Endodermal cell (in vitro differentiated cells): Measurements from ENCODE around the gene ARHGEF28. TPM values are rescaled to one million over a fixed set of nuclear protein-coding genes. Genes with fewer than 3 reads are reported as not detected.

Source experiments
- DNase-seq: peaks from one replicate; pipeline ENCODE4 v3.0.0-alpha.2; 2017
- H3K27ac ChIP-seq: 2 replicates; pipeline ENCODE4 v1.5.1; 2013; ENCODE audit warnings: mild to moderate bottlenecking, low read depth, low read length, moderate library complexity
- H3K27me3 ChIP-seq: 2 replicates; pipeline ENCODE4 v1.6.1; 2013; ENCODE audit warnings: mild to moderate bottlenecking, low read length, moderate library complexity; ENCODE audit not compliant: insufficient read depth, control insufficient read depth, poor library complexity, severe bottlenecking
- H3K36me3 ChIP-seq: 2 replicates; pipeline ENCODE4 v1.7.0; 2013; ENCODE audit warnings: mild to moderate bottlenecking, low read length, moderate library complexity; ENCODE audit not compliant: control insufficient read depth, insufficient read depth
- H3K4me1 ChIP-seq: one replicate; pipeline ENCODE4 v1.7.0; 2013; ENCODE audit warnings: low read length; ENCODE audit not compliant: control insufficient read depth, insufficient read depth
- H3K4me3 ChIP-seq: 2 replicates; pipeline ENCODE4 v1.5.1; 2013; ENCODE audit warnings: mild to moderate bottlenecking, low read length, moderate library complexity
- H3K9ac ChIP-seq: 2 replicates; pipeline ENCODE4 v1.6.1; 2013; ENCODE audit warnings: mild to moderate bottlenecking, low read length, moderate library complexity; ENCODE audit not compliant: poor library complexity, severe bottlenecking; ENCODE audit errors: extremely low read depth
- H3K9me3 ChIP-seq: 2 replicates; pipeline ENCODE4 v1.6.1; 2013; ENCODE audit warnings: mild to moderate bottlenecking, low read length, moderate library complexity; ENCODE audit not compliant: control insufficient read depth
- H3K27ac Mint-ChIP-seq: 2 replicates; pipeline ENCODE4 v1.8.0; 2020; ENCODE audit warnings: mixed read lengths
- H3K27me3 Mint-ChIP-seq: 2 replicates; pipeline ENCODE4 v1.8.0; 2021; ENCODE audit warnings: mild to moderate bottlenecking, mixed read lengths; ENCODE audit not compliant: insufficient read depth
- H3K36me3 Mint-ChIP-seq: 2 replicates; pipeline ENCODE4 v1.8.0; 2020; ENCODE audit warnings: low read depth, mixed read lengths
- H3K4me1 Mint-ChIP-seq: 2 replicates; pipeline ENCODE4 v1.8.0; 2020; ENCODE audit warnings: mixed read lengths
- H3K4me3 Mint-ChIP-seq: 2 replicates; pipeline ENCODE4 v1.8.0; 2020; ENCODE audit warnings: mild to moderate bottlenecking, moderate library complexity, mixed read lengths
- H3K9me3 Mint-ChIP-seq: 2 replicates; pipeline ENCODE4 v1.8.0; 2020; ENCODE audit warnings: mild to moderate bottlenecking, mixed read lengths
- CTCF ChIP-seq: fragments of 200-600 bp; sonication (generic); conservative IDR thresholded peaks from 2 replicates; pipeline ENCODE4 v1.5.0; 2021; ENCODE audit warnings: antibody characterized with exemption, mild to moderate bottlenecking
- WGBS, 2 experiments: methylation state at CpG; one replicate each; pipeline versions ENCODE4 v1.1.5 to v1.1.7; 2013; ENCODE audit warnings: missing lambda C conversion rate in 2 of 2, mixed read lengths in 1 of 2; ENCODE audit not compliant: insufficient coverage in 1 of 2, insufficient read length in 1 of 2; 5-methylcytosine and 5-hydroxymethylcytosine counted together
- total RNA-seq, 2 donors: library from RNA; stranded (reverse); fragmentation: NEBNext Ultra II Directional in 1 of 2; extraction: Animal tissue kit (Norgen Biotek cat#: 25700) in 1 of 2; gene quantifications; 2 replicates in 1 of 2; 3 replicates in 1 of 2; pipeline ENCODE4 v1.2.1, GENCODE V29; 2021

ARHGEF28 gene
- total RNA-seq, 2 donors from 2014 or later: 0.92 to 1.2 TPM

GRCh38 chr5:73945505-73945904 is 319.5 kb downstream of the ARHGEF28 start:
- Histone ChIP-seq H3K27me3 (no peaks in the 10 kb centered on the region), H3K27ac (no peak overlapping the region), H3K4me1 (no peaks in the 10 kb centered on the region), H3K36me3 (no peaks in the 10 kb centered on the region), H3K4me3 (no peak overlapping the region), H3K9ac (no peak overlapping the region), H3K9me3 (peaks cover 7% of the 10 kb centered on the region)
- Mint-ChIP-seq H3K36me3 (no peaks in the 10 kb centered on the region), H3K4me1 (no peaks in the 10 kb centered on the region), H3K27me3 (no peaks in the 10 kb centered on the region), H3K9me3 (no peaks in the 10 kb centered on the region), H3K4me3 (no peak overlapping the region), H3K27ac (no peak overlapping the region)
- DNase-seq: peak; percentile 71
- TF ChIP-seq CTCF: peak; percentile 70
- WGBS, 2 experiments: 91 to 93% methylated on average over 7 of the region's 7 CpGs

- H3K36me3 ChIP-seq: no peaks in the 10 kb centered on the region
- no peak overlapping the region for H3K9ac ChIP-seq
- Mint-ChIP-seq H3K9me3 (no peaks in the 10 kb centered on the region), H3K27ac (no peak overlapping the region), H3K36me3 (no peaks in the 10 kb centered on the region), H3K4me1 (no peaks in the 10 kb centered on the region), H3K27me3 (no peaks in the 10 kb centered on the region), H3K4me3 (no peak overlapping the region)
- no peaks in the 10 kb centered on the region for H3K4me1 ChIP-seq
- H3K27ac ChIP-seq: no peak overlapping the region
- 77 to 83% methylated on average over 4 to 5 of the region's 5 CpGs for WGBS, 2 experiments
- no peak overlapping the region for H3K4me3 ChIP-seq
- no peaks in the 10 kb centered on the region for H3K27me3 ChIP-seq
- TF ChIP-seq CTCF: no peak
- H3K9me3 ChIP-seq: peaks cover 7% of the 10 kb centered on the region
- no peak for DNase-seq
These were observed 320.3 kb downstream of the ARHGEF28 start for GRCh38 chr5:73946278-73946677.

GRCh38 chr5:73946919-73947602 is 321.1 kb downstream of the ARHGEF28 start:
- no peak for DNase-seq
- no peaks in the 10 kb centered on the region for H3K4me1 ChIP-seq
- H3K9me3 ChIP-seq: peaks cover 7% of the 10 kb centered on the region
- no peak for TF ChIP-seq CTCF
- no peaks in the 10 kb centered on the region for H3K9me3 Mint-ChIP-seq
- no peak overlapping the region for H3K4me3 ChIP-seq
- no peaks in the 10 kb centered on the region for H3K36me3 Mint-ChIP-seq
- no peak overlapping the region for H3K9ac ChIP-seq
- H3K4me3 Mint-ChIP-seq: no peak overlapping the region
- H3K36me3 ChIP-seq: no peaks in the 10 kb centered on the region
- H3K27ac Mint-ChIP-seq: no peak overlapping the region
- no peak overlapping the region for H3K27ac ChIP-seq
- no peaks in the 10 kb centered on the region for H3K27me3 Mint-ChIP-seq
- H3K4me1 Mint-ChIP-seq: no peaks in the 10 kb centered on the region
- H3K27me3 ChIP-seq: no peaks in the 10 kb centered on the region
- WGBS, 2 experiments: 91 to 93% methylated on average over 4 to 5 of the region's 5 CpGs
